ENCODE data around the gene IFNA16.
A peak's percentile ranks its signal among the peaks of the same experiment; 100 is the strongest.
"Not testable (repeated sequence)": the region's sequence is repeated elsewhere in the genome, so short reads cannot be mapped to it uniquely, and the experiment has no call there.

The IFNA16 gene

DNA sequence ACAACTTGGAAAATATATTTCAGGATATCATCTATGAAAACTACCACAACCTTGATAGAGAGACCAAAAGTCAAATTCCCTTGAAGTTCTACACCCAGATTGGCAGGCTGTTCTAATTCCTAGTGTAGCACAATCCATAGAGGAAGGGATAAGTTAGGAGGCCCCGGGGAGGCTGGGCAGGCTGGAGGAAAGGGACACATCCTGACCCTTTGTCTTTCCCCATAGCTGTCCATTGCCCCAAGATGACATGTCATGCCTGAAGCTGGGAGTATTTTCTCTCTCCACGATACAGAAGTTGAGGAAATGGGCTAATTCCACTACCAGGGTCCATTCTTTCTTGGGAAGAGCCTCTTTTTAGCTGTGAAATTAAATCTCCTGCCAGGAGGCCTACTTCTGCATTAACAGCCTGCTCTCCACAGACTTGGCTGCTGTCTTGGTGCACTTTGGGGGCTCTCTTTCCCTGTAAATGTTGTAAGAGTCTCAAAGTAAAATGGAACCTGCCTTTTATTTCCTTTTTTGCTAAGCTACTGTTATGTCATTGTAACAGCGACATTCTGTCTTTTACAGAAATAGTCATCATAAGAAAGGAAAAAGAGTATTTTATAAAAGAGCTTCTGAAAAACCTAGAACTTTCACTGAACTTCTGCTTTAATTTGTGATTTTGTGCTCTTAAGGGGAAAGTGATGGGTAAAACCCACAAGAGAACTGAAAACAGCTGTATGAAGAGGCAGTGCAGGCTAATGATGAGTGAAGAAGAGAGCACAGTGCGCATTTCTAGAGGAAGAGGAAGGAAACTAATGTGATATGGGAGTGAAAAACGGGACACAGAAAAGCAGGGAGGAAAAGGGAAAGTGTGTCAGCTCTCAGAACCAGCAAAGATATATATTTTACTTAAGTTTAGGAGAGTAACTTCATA lies 3.4 kb downstream of the IFNA16 start:
- not testable (repeated sequence) for H3K4me3 ChIP-seq (ENCODE audit: control insufficient read depth, low read depth, low read length)
- DNase-seq (ENCODE audit: low read depth): peak; percentile 4

DNA sequence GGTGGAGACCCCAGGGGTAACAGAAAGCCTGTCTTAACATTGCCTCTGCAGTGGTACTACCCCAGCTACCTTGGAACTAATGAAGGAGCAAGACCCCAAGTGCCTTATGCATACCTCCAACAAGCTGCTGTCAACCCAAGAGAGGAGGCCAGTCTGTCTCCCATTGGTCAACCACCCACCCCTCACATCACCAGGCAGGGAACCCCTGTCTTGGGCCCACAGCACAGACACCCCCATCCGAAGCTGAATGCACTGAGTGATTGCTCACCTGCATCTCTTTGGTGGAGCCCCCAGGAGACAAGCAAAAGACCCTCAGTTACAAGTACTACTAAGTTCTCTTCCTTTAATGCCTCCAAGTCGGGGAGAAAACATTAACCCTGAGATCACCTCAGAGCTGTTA lies 5.0 kb downstream of the IFNA16 start:
- not testable (repeated sequence) for H3K4me3 ChIP-seq (ENCODE audit: control insufficient read depth, low read depth, low read length); DNase-seq (ENCODE audit: low read depth)

More for the DNA sequence above, 3.4 kb downstream of the IFNA16 start:
- TF ChIP-seq, protein P1, sequence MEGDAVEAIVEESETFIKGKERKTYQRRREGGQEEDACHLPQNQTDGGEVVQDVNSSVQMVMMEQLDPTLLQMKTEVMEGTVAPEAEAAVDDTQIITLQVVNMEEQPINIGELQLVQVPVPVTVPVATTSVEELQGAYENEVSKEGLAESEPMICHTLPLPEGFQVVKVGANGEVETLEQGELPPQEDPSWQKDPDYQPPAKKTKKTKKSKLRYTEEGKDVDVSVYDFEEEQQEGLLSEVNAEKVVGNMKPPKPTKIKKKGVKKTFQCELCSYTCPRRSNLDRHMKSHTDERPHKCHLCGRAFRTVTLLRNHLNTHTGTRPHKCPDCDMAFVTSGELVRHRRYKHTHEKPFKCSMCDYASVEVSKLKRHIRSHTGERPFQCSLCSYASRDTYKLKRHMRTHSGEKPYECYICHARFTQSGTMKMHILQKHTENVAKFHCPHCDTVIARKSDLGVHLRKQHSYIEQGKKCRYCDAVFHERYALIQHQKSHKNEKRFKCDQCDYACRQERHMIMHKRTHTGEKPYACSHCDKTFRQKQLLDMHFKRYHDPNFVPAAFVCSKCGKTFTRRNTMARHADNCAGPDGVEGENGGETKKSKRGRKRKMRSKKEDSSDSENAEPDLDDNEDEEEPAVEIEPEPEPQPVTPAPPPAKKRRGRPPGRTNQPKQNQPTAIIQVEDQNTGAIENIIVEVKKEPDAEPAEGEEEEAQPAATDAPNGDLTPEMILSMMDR (conservative IDR thresholded peaks at IDR 0.05; ENCODE audit: control insufficient read depth, insufficient read depth, low read depth, low read length): peak; percentile 27

DNA sequence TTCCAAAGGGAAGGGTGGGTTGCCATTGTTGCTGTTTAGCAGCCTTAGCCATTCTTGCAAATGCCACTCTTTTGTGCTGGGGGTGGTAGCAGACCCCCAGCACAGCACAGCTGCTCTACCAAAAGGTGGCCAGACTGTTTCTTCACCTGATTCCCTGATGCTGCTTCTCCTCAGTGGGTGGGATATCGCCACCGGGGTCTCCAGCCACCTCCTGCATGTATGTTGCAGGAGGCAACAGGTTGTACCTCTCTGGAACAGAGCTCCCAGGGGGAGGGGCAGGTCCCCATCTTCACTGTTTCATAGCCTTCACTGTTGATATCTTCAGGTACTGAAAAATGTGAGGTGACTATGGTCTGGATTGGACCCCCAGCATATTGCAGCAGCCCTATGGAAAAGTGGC lies 6.3 kb downstream of the IFNA16 start:
- DNase-seq (ENCODE audit: low read depth): not testable (repeated sequence)

DNA sequence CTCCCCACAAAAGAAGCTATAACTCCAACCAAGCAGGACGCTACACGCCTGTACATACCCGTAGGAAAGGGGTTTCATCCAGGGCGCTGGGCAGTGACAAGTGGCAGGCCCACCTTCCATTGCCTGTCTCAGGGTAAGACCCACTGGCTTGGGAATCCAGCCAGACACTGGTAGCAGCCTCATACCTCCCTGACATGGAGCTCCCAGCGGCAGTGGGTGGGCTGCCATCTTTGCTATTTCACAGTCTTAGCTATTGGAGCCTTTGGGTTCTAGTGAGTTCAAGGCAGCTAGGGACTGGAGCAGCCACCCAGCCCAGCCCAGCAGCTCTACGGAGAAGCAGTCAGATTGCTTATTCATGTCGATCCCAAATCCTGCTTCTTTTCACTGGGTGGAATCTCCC lies 6.8 kb downstream of the IFNA16 start:
- TF ChIP-seq, protein P1 (conservative IDR thresholded peaks at IDR 0.05; ENCODE audit: control insufficient read depth, insufficient read depth, low read depth, low read length): no peak
- no peak overlapping the region for H3K4me3 ChIP-seq (ENCODE audit: control insufficient read depth, low read depth, low read length)
- DNase-seq (ENCODE audit: low read depth): no peak

More for the DNA sequence above, 6.3 kb downstream of the IFNA16 start:
- H3K4me3 ChIP-seq (ENCODE audit: control insufficient read depth, low read depth, low read length): not testable (repeated sequence)

DNA sequence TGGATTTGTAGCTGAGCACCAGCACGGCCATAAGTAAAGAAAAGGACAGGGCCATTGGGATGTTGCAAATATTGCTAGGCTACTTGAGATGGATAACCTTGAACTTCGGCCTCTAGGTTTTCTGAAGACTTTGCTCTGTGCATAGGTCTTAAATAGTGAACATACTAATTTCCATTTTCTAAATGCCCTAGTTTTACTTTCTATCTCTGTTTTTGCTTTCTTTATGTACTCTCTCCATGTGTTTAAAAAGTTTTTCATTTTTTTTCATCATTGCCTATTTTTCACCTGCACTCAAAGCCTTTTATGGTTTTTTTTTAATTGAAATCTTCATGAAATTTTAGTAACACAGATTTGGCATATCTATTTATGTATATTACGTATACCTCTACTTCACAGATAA lies 10.1 kb downstream of the IFNA16 start, which contains the start of gene IFNA10:
Gene IFNA10 (minus strand): TSS at position 101 of the 400 bp plus-strand sequence. CDS start 46 bp downstream, at position 55.
- DNase-seq (ENCODE audit: low read depth); H3K4me3 ChIP-seq (ENCODE audit: control insufficient read depth, low read depth, low read length): not testable (repeated sequence)

DNA sequence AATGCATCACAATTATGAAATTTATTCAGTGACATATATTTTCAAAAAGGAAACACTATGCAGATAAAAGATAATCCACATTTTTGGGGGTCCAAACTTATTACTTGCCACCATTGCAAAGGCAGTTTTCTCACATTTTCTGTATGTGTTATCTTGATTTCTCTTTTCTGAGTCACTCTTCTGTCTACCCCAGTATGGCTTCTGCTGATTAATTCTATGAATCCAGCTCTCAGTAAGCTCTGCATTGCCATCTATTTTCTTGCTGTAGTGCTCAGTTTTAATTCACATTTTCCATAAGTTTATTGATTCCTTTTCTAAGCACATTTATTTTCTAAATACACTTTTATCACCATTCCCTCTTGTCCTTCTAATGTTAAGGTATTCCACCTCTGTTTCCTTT lies 11.9 kb downstream of the IFNA16 start:
- TF ChIP-seq, protein P1 (conservative IDR thresholded peaks at IDR 0.05; ENCODE audit: control insufficient read depth, insufficient read depth, low read depth, low read length): no peak
- no peak for DNase-seq (ENCODE audit: low read depth)
- no peak overlapping the region for H3K4me3 ChIP-seq (ENCODE audit: control insufficient read depth, low read depth, low read length)

DNA sequence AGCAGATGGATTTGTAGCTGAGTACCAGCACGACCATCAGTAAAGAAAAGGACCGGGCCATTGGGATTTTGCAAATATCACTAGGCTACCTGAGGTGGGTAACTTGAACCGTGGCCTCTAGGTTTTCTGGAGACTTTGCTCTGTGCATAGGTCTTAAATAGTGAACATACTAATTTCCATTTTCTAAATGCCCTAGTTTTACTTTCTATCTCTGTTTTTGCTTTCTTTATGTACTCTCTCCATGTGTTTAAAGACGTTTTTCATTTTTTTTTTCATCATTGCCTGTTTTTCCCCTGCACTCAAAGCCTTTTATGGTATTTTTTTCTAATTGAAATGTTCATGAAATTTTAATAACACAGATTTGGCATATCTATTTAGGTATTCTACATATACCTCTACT lies 15.0 kb downstream of the IFNA16 start, which contains the start of gene IFNA7:
Gene IFNA7 (minus strand): TSS at position 101 of the 400 bp plus-strand sequence. CDS start 40 bp downstream, at position 61.
- DNase-seq (ENCODE audit: low read depth); H3K4me3 ChIP-seq (ENCODE audit: control insufficient read depth, low read depth, low read length): not testable (repeated sequence)

DNA sequence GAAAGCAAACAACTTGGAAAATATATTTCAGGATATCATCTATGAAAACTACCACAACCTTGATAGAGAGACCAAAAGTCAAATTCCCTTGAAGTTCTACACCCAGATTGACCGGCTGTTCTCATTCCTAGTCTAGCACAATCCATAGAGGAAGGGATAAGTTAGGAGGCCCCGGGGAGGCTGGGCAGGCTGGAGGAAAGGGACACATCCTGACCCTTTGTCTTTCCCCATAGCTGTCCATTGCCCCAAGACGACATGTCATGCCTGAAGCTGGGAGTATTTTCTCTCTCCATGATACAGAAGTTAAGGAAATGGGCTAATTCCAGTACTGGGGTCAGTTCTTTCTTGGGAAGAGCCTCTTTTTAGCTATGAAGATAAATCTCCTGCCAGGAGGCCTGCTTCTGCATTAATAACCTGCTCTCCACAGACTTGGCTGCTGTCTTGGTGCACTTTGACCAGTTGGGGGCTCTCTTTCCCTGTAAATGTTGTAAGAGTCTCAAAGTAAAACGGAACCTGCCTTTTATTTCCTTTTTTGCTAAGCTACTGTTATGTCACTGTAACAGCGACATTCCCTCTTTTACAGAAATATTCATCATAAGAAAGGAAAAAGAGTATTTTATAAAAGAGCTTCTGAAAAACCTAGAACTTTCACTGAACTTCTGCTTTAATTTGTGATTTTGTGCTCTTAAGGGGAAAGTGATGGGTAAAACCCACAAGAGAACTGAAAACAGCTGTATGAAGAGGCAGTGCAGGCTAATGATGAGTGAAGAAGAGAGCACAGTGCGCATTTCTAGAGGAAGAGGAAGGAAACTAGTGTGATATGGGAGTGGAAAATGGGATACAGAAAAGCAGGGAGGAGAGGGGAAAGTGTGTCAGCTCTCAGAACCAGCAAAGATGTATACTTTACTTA lies 22.0 kb downstream of the IFNA16 start:
- H3K4me3 ChIP-seq (ENCODE audit: control insufficient read depth, low read depth, low read length): not testable (repeated sequence)
- TF ChIP-seq, protein P1 (conservative IDR thresholded peaks at IDR 0.05; ENCODE audit: control insufficient read depth, insufficient read depth, low read depth, low read length): peak; percentile 52
- peak; percentile 21 for DNase-seq (ENCODE audit: low read depth)

DNA sequence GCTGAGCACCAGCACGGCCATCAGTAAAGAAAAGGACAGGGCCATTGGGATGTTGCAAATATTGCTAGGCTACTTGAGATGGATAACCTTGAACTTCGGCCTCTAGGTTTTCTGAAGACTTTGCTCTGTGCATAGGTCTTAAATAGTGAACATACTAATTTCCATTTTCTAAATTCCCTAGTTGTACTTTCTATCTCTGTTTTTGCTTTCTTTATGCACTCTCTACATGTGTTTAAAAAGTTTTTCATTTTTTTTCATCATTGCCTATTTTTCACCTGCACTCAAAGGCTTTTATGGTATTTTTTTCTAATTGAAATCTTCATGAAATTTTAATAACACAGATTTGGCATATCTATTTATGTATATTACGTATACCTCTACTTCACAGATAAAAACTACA lies 29.6 kb downstream of the IFNA16 start, which contains the start of gene IFNA4:
Gene IFNA4 (minus strand): TSS at position 101 of the 400 bp plus-strand sequence. CDS start 56 bp downstream, at position 45.
- not testable (repeated sequence) for H3K4me3 ChIP-seq (ENCODE audit: control insufficient read depth, low read depth, low read length); DNase-seq (ENCODE audit: low read depth)
